Dermis blood vessel endothelial cell (primary cell): Measurements from ENCODE around the gene TMEM258. TPM values are rescaled to one million over a fixed set of nuclear protein-coding genes. Genes with fewer than 3 reads are reported as not detected.

Experiments
- DNase-seq: peaks from one replicate; pipeline ENCODE4 v3.0.0; 2010
- total RNA-seq: library from RNA; depleted of rRNA; stranded (reverse); fragments of >200 nt; gene quantifications from 2 replicates; pipeline ENCODE4 v1.2.3, GENCODE V29; 2014

Gene TMEM258
- total RNA-seq, 1 donor from 2014 or later, result 41.0 TPM

DNA sequence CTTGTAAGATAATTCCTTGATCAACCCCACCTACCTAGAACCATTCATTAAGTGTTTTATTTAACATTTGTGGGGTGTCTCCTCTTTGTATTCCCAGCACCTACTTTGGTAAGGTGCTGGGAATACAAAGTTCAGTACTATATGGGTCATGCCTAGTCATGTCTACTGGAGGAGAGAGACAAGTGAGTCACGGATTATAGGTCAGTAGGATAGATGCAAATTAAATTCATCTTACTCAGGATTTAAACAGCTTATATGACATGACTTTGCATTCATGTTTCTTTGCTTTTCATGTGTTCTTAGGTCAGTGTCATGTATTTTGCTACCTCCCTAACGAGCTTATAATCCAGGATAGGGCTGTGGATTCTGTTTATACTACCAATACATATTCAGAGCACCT is 27.8 kb upstream of the TMEM258 start:
- no peak for DNase-seq

DNA sequence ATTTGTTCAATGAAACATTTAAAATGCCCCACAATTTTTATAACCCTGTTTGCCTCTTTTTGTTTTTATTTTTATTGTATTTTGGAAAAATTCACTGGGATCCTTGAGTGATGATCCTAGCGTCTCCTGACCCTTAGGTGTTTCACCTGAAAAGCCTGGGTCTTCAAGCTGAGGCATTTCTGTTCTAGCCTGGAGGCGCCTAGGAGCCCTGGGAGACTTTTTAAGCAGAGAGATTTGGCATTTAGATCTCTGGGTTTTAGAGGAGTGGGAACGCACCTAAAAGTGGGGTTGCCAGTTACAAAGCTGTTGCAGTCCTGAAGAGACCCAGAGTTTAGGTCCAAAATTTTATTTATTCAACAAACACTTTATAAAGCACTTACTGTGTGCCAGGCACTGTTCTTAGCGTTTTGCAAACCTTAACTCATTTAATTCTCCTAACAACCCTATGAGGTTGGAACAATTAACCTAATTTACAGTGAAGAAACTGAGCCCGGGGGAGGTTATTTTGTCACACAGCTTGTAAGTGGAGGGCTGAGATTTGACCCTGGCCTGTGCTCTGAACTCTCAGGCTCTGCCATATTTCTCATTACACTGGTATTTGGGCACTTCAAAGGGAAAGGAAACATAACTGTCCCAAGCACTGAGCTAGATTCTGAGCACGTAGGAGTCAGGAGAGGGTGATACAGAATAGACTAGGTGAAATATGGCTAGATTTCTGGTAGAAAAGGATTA is 25.2 kb upstream of the TMEM258 start:
- DNase-seq, result no peak

DNA sequence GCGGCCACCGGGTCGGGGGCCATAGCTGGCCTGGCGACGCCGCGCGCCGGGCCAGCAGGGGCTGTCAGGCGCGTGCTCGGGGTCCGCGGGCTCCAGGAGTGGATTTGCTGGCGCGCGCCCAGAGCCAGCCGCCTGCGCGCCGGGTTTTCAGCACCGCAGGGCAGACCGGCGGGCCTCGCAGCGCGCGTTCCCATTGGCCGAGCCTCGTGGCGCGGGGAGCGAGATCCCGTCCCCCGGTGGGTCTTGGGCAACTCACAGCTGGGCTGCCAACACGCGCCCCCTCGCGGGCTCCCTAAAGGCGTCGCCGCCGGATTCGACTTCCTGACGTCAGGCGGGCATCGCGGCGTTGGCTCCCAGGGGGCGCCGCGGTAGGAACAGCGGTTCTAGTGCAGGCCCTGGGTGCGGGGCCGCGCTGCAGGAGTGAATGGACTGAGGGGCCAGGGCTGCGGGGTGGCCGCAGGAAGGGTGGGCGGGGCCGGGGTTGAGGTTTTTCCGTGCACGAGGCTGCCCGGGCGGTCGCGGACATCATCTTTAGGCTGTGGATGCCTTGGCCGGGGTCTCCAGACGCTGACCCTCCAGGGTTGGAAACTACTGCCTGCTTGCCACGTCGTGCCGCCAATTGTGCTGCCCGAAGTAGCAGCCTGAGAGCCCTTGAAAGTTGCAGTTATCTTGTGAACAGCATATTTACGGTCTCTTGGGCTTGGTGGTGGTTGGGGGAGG is 24.5 kb upstream of the TMEM258 start, which contains the start of gene FADS1:
Gene FADS1, minus strand, starts transcription at position 268 of the 720 bp plus-strand sequence. Its CDS starts 74 bp downstream, at position 194.
- DNase-seq, result peak; percentile 95

- DNase-seq, result peak; percentile 83
These were observed 23.7 kb upstream of the TMEM258 start for GRCh38 chr11:61815790-61816735.

DNA sequence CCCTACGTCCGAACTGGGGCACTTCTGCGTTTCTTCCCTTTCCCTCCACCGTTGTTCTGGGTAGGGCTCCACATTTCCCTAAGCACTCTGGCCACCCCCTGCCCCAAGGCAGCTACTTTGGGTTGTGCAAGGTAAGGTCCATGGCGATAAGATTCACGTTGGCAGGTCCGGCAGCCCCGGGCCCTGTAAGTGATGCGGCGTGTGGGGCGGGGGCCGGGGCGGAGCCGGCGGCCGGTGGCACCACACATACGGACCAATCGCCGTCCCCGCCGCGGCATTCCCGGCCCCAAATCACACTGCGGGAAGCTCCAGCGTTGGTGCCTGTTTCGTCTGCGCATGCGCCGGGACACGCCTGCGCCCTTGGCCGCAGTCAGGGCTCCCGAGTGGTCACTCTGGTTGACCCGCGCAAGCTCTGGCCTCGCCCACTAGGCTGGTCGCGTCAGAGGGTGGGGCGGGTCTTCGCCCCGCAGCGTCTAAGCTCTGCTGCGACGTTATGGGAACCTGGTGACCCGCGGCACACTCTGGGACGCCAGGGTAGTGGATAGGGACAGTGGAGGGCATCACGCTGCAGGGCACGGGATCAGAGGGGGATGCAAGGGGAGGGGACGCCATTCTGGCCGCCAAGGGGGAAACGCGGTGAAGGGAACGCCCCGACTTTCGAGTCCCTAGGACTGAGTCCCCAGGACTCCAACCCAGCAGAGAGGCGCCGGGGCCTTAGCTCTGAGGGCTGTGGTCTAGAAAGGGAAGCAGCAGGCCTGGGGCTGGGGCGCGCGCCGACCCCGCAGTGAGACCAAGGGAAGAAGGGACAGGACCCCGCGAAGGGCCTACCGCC is 22.8 kb upstream of the TMEM258 start:
- peak; percentile 99 for DNase-seq

DNA sequence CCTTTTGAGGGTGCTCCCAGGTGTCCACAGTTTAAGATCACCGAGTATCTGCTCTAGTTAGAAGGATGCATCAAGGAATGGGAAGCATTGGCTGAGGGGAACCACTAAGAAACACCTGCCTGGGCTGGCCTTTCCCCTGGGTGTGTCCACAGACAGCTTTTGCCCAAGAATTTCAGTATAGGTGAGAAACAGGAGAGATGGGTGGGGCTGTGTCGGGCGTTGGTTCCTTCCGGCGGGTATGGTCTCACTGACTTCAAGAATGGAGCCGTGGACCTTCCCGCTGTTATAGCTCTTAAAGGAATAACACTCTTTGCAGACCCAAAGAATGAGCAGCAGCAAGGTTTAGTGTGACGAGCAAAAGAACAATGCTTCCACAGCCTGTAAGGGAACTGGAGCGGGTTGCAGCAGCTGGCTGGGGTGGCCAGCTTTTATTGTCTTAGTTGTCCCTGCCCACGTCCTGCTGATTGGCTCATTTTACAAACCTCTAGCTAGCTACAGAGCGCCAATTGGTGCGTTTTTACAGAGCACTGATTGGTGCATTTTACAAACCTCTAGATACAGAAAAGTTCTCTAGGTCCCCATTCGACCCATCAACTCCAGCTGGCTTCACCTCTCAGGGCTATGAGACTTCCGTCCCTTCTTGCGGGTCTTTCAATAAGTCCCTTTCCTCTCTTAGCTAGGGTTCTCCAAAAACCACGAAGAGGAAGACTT is 22.0 kb upstream of the TMEM258 start:
- DNase-seq, result peak; percentile 69

DNA sequence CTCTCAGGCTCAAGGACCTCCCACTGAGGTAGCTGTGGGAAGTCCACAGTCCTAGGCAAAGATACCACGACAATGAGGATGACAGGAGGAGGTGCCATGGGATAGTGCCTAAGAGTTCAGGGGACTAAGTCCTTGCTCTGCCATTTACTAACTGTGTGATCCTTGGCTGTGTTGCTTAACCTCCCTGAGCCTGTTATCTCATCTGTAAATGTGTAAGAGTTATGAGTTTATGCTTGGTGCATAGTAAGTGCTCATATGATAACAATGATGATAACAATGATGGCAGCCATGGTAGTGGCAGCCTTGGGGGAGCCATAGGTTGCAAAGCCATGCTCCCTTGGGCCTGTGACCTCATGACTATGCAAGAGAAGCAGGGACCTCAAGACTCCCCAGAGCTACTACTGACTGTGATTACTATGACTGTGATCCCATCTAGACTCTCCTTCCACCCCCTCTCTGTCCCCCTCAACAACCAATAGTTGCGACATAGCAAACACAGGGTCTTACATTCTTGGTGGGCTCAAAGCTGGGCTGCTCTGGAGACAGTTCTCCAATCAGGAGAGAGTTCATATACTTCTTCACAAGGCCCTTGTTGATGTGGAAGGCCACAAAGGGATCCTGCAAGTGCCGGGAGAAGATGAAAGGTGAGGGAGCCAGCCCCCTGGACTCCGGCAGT is 20.5 kb upstream of the TMEM258 start:
- DNase-seq, result no peak

DNA sequence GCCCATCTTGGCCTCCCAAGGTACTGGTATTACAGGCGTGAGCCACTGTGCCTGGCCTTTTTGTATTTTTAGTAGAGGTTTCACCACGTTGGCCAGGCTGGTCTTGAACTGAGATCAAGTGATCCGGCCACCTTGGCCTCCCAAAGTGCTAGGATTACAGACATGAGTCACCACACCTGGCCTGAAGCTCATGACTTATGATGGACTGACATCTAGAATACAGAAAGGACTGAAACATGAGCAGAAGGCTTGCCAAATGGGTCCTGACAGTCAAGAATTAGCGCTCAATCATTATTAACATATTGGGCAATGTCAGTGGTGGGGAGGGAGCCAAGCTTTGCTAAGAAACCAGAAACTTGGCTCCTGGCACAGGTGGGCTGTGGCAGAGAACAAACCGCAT is 19.4 kb upstream of the TMEM258 start:
- no peak for DNase-seq

- DNase-seq, result no peak
These were observed 18.3 kb upstream of the TMEM258 start for GRCh38 chr11:61810671-61811175.

- no peak for DNase-seq
These were observed 14.4 kb upstream of the TMEM258 start for GRCh38 chr11:61806785-61807184.

DNA sequence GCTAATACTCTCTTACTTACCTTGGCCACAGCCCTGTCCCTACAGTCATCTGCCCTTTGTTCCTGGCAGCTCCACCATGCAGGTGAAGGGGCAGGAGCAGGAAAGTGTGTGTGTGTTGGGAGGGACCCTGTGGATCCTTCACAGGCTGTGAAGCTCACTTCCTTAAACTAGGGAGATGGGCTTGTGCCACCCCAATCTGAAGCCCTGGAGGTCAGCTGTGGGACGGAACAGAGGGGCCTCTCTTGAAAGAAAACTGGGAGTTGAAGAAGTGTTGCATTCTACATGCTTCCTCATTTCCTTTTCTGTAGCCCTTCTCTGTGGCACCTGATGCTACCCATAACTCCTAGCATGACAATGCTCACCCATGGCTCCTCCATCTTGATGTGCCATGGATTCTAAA is 12.7 kb upstream of the TMEM258 start:
- DNase-seq, result no peak

- DNase-seq, result peak; percentile 32
These were observed 11.7 kb upstream of the TMEM258 start for GRCh38 chr11:61803889-61804647.

DNA sequence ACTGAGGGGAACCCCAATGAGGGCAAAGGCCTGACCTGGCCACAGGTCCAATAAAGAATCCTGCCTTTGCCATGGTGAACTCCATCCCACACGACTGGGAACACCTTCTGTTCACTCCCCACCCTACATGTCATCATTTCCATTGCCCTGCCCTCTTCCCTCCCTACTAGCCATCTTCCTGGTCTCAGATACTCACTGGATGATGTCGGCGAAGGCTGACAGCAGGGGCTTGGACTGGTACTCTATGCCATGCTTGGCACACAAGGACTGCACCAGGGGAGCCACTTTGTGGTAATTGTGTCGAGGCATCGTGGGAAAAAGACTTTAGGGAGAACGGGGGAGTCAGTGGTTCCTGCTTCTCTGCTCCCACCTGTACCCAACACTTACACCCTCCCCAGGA is 10.2 kb upstream of the TMEM258 start:
- DNase-seq, result no peak

- no peak for DNase-seq
These were observed 8.2 kb upstream of the TMEM258 start for GRCh38 chr11:61800331-61801281.

- no peak for DNase-seq
These were observed 7.4 kb upstream of the TMEM258 start for GRCh38 chr11:61799665-61800284.

- peak; percentile 94 for DNase-seq
These were observed 5.0 kb upstream of the TMEM258 start for GRCh38 chr11:61797263-61797944.

DNA sequence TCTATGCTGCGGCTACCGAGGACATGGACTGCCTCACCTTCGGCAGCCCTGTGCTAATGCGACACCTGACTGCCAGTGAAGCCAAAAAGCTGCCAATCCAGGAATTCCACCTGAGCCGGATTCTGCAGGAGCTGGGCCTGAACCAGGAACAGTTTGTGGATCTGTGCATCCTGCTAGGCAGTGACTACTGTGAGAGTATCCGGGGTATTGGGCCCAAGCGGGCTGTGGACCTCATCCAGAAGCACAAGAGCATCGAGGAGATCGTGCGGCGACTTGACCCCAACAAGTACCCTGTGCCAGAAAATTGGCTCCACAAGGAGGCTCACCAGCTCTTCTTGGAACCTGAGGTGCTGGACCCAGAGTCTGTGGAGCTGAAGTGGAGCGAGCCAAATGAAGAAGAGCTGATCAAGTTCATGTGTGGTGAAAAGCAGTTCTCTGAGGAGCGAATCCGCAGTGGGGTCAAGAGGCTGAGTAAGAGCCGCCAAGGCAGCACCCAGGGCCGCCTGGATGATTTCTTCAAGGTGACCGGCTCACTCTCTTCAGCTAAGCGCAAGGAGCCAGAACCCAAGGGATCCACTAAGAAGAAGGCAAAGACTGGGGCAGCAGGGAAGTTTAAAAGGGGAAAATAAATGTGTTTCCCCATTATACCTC is 3.6 kb upstream of the TMEM258 start:
- no peak for DNase-seq
